Measurements from ENCODE around the gene DPYD.

- TF ChIP-seq CTCF (IDR thresholded peaks at IDR 0.05) = no peak
- no peak for TF ChIP-seq POLR2A (IDR thresholded peaks at IDR 0.05)
Observed at GRCh38 chr1:97674517-97674916, 246.3 kb downstream of the DPYD start.
